ENCODE results near the gene TFPI2. TPM values are rescaled to one million over a fixed set of nuclear protein-coding genes. Genes with fewer than 3 reads are reported as not detected.

The TFPI2 gene
- total and polyA plus RNA-seq, 4 donors, result 1.4 to 9.1 (median 3.6) TPM

DNA sequence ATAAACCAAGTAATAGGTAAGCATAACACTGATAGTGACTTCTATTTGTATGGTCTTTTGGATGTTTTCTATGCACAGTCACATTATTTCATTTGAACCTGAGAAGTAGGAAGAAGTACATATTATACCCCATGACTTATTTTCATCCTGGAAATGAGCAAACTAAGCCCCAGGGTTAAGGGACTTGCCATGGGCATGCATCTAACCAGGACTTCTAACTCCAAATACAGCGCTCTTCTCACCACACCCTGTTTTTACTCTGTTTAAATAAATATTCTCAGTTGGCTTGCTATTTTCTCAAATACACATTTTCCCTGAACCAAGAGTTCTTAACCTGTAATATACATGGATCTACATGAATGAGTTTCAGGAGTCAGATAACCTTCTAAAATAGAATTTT lies 47.3 kb upstream of the TFPI2 start (continued):
- TF ChIP-seq EGR1 (IDR thresholded peaks at IDR 0.05; ENCODE audit: low read depth in 2 of 2) (no peak), YY1 (IDR thresholded peaks at IDR 0.05) (no peak), FOXA2 (IDR thresholded peaks at IDR 0.05) (no peak)
- TF ChIP-seq, protein P1, sequence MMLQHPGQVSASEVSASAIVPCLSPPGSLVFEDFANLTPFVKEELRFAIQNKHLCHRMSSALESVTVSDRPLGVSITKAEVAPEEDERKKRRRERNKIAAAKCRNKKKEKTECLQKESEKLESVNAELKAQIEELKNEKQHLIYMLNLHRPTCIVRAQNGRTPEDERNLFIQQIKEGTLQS (IDR thresholded peaks at IDR 0.05), result no peak

DNA sequence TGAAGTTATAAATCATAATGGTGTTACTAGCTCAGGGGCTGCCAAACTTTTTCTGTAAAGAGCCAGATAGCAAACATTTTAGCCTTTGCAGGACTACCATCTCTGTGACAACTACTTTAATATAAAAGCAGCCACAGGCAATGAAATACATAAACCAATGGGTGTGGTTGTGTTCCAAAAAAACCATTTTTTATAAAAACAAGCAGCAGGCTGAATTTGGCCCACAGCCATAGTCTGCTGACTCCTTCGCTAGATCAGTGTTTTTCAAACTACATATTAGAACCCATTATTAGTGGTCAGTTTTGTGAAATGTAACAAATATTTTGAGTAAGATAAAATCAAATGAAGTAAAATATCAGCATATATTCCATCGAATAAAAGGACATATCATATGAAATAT lies 44.5 kb upstream of the TFPI2 start:
- Histone ChIP-seq H3K36me3 (ENCODE audit: control insufficient read depth in 4 of 4, insufficient read depth in 3 of 4, low read depth in 1 of 4, low read length in 3 of 4) (no peaks in the 10 kb centered on the region), H3K27me3 (ENCODE audit: control insufficient read depth in 4 of 4, insufficient read depth in 4 of 4, low read length in 3 of 4) (no peaks in the 10 kb centered on the region), H3K9ac (ENCODE audit: low read depth in 1 of 2, low read length in 2 of 2) (no peak overlapping the region), H3K4me3 (ENCODE audit: low read depth in 1 of 3, low read length in 3 of 3) (no peak overlapping the region), H3K9me3 (ENCODE audit: control insufficient read depth in 4 of 4, low read length in 3 of 4) (no peaks in the 10 kb centered on the region), H3K4me1 (ENCODE audit: control insufficient read depth in 4 of 4, insufficient read depth in 4 of 4, low read length in 3 of 4) (no peaks in the 10 kb centered on the region), H3K27ac (ENCODE audit: low read depth in 1 of 2, low read length in 2 of 2) (no peak overlapping the region)
- 77% methylated on average over 2 of the region's 2 CpGs for WGBS
- TF ChIP-seq, protein P2, sequence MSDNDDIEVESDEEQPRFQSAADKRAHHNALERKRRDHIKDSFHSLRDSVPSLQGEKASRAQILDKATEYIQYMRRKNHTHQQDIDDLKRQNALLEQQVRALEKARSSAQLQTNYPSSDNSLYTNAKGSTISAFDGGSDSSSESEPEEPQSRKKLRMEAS (IDR thresholded peaks at IDR 0.05), result no peak
- no peak for TF ChIP-seq GABPA (IDR thresholded peaks at IDR 0.05 in 1 of 2, conservative IDR thresholded peaks at IDR 0.05 in 1 of 2)
- no peak for TF ChIP-seq TAF1 (conservative IDR thresholded peaks at IDR 0.05)
- no peak for TF ChIP-seq EGR1 (IDR thresholded peaks at IDR 0.05; ENCODE audit: low read depth in 2 of 2)
- TF ChIP-seq, protein P3, sequence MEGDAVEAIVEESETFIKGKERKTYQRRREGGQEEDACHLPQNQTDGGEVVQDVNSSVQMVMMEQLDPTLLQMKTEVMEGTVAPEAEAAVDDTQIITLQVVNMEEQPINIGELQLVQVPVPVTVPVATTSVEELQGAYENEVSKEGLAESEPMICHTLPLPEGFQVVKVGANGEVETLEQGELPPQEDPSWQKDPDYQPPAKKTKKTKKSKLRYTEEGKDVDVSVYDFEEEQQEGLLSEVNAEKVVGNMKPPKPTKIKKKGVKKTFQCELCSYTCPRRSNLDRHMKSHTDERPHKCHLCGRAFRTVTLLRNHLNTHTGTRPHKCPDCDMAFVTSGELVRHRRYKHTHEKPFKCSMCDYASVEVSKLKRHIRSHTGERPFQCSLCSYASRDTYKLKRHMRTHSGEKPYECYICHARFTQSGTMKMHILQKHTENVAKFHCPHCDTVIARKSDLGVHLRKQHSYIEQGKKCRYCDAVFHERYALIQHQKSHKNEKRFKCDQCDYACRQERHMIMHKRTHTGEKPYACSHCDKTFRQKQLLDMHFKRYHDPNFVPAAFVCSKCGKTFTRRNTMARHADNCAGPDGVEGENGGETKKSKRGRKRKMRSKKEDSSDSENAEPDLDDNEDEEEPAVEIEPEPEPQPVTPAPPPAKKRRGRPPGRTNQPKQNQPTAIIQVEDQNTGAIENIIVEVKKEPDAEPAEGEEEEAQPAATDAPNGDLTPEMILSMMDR (IDR thresholded peaks at IDR 0.05; ENCODE audit: low read depth, low read length, missing input control), result no peak
- TF ChIP-seq FOXA2 (IDR thresholded peaks at IDR 0.05), result no peak
- TF ChIP-seq, protein P1 (IDR thresholded peaks at IDR 0.05), result no peak
- DNase-seq (ENCODE audit: low spot score), result no peak

DNA sequence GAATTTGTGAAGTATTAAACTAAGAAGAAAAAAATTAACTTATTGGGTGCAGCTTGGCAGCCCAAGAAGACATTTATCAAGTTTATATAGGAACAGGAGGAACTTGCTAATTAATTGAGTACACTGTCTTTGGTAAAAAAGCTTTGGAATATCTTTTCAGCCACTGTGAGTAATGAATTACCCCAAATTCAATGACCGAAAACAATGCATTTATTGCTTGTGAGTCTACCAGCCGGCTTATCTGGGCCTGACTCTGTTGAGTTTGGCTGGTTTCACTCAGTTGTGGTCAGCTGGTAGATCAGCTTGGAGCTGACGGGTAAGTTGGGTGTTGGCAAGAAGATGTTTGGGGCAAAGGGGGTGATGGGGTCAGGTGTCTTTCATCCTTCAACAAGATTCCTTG lies 42.6 kb upstream of the TFPI2 start:
- no peak for TF ChIP-seq RXRA (IDR thresholded peaks at IDR 0.05)
- TF ChIP-seq HNF4G (IDR thresholded peaks at IDR 0.05), result no peak
- no peak for TF ChIP-seq FOXA2 (IDR thresholded peaks at IDR 0.05)
- TF ChIP-seq, protein P1 (IDR thresholded peaks at IDR 0.05), result no peak
- no peaks in the 10 kb centered on the region for H3K9me3 ChIP-seq (ENCODE audit: control insufficient read depth in 4 of 4, low read length in 3 of 4)
- H3K9ac ChIP-seq (ENCODE audit: low read depth in 1 of 2, low read length in 2 of 2), result no peak overlapping the region
- no peaks in the 10 kb centered on the region for H3K36me3 ChIP-seq (ENCODE audit: control insufficient read depth in 4 of 4, insufficient read depth in 3 of 4, low read depth in 1 of 4, low read length in 3 of 4)
- WGBS, result 84% methylated on average over 3 of the region's 3 CpGs
- no peak overlapping the region for H3K27ac ChIP-seq (ENCODE audit: low read depth in 1 of 2, low read length in 2 of 2)
- H3K4me1 ChIP-seq (ENCODE audit: control insufficient read depth in 4 of 4, insufficient read depth in 4 of 4, low read length in 3 of 4), result no peaks in the 10 kb centered on the region
- no peak for DNase-seq (ENCODE audit: low spot score)
- H3K27me3 ChIP-seq (ENCODE audit: control insufficient read depth in 4 of 4, insufficient read depth in 4 of 4, low read length in 3 of 4), result no peaks in the 10 kb centered on the region
- H3K4me3 ChIP-seq (ENCODE audit: low read depth in 1 of 3, low read length in 3 of 3), result no peak overlapping the region

DNA sequence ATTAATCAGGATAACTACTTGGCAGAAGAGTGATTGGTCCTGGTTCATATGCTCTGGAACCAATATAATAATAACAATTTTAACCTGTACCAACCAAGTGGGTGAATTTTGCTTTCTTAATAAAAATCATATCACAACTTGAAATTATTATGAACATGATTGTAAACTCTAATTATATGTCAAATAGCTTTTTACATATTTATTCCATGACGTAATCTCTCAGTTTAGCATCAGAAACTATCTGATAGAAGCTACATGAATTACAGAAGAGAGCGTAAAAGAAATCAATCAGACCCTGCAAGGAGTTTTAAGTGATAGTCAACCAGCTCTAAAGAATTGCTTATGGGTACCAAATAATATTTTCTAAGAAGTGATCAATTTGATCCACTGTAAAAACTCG lies 41.1 kb upstream of the TFPI2 start:
- Histone ChIP-seq H3K4me3 (ENCODE audit: low read depth in 1 of 3, low read length in 3 of 3) (no peak overlapping the region), H3K27ac (ENCODE audit: low read depth in 1 of 2, low read length in 2 of 2) (no peak overlapping the region), H3K4me1 (ENCODE audit: control insufficient read depth in 4 of 4, insufficient read depth in 4 of 4, low read length in 3 of 4) (no peaks in the 10 kb centered on the region)
- TF ChIP-seq NR2F2 (IDR thresholded peaks at IDR 0.05) (no peak), GABPA (IDR thresholded peaks at IDR 0.05 in 1 of 2, conservative IDR thresholded peaks at IDR 0.05 in 1 of 2) (no peak), FOXA1 (IDR thresholded peaks at IDR 0.05) (no peak), EGR1 (IDR thresholded peaks at IDR 0.05; ENCODE audit: low read depth in 2 of 2) (no peak), TAF1 (conservative IDR thresholded peaks at IDR 0.05) (no peak), HNF4G (IDR thresholded peaks at IDR 0.05) (no peak), YY1 (IDR thresholded peaks at IDR 0.05) (no peak), RAD21 (IDR thresholded peaks at IDR 0.05) (no peak), JUND (IDR thresholded peaks at IDR 0.05) (no peak)
- TF ChIP-seq, protein P3 (IDR thresholded peaks at IDR 0.05; ENCODE audit: low read depth, low read length, missing input control), result no peak
- TF ChIP-seq, protein P4, sequence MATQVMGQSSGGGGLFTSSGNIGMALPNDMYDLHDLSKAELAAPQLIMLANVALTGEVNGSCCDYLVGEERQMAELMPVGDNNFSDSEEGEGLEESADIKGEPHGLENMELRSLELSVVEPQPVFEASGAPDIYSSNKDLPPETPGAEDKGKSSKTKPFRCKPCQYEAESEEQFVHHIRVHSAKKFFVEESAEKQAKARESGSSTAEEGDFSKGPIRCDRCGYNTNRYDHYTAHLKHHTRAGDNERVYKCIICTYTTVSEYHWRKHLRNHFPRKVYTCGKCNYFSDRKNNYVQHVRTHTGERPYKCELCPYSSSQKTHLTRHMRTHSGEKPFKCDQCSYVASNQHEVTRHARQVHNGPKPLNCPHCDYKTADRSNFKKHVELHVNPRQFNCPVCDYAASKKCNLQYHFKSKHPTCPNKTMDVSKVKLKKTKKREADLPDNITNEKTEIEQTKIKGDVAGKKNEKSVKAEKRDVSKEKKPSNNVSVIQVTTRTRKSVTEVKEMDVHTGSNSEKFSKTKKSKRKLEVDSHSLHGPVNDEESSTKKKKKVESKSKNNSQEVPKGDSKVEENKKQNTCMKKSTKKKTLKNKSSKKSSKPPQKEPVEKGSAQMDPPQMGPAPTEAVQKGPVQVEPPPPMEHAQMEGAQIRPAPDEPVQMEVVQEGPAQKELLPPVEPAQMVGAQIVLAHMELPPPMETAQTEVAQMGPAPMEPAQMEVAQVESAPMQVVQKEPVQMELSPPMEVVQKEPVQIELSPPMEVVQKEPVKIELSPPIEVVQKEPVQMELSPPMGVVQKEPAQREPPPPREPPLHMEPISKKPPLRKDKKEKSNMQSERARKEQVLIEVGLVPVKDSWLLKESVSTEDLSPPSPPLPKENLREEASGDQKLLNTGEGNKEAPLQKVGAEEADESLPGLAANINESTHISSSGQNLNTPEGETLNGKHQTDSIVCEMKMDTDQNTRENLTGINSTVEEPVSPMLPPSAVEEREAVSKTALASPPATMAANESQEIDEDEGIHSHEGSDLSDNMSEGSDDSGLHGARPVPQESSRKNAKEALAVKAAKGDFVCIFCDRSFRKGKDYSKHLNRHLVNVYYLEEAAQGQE (IDR thresholded peaks at IDR 0.05), result no peak
- TF ChIP-seq, protein P1 (IDR thresholded peaks at IDR 0.05), result no peak
- TF ChIP-seq, protein P2 (IDR thresholded peaks at IDR 0.05), result no peak

More for the DNA sequence above, 41.1 kb upstream of the TFPI2 start:
- H3K9ac ChIP-seq (ENCODE audit: low read depth in 1 of 2, low read length in 2 of 2), result no peak overlapping the region
- H3K9me3 ChIP-seq (ENCODE audit: control insufficient read depth in 4 of 4, low read length in 3 of 4), result no peaks in the 10 kb centered on the region
- peaks cover 0 to 5% (median 0%) of the 10 kb centered on the region in 4 donors for H3K27me3 ChIP-seq (ENCODE audit: control insufficient read depth in 4 of 4, insufficient read depth in 4 of 4, low read length in 3 of 4)
- 73% methylated on average over 3 of the region's 3 CpGs for WGBS
- DNase-seq (ENCODE audit: low spot score), result no peak
- no peaks in the 10 kb centered on the region for H3K36me3 ChIP-seq (ENCODE audit: control insufficient read depth in 4 of 4, insufficient read depth in 3 of 4, low read depth in 1 of 4, low read length in 3 of 4)

Measured in liver (tissue), 9 donors.